Spleen (tissue), 11 donors: ENCODE results near the gene MECP2. TPM values are rescaled to one million over a fixed set of nuclear protein-coding genes. Genes with fewer than 3 reads are reported as not detected.

Experiments used
- DNase-seq: peaks from one replicate; pipeline ENCODE4 v3.0.0-alpha.2; 2020
- H3K27ac ChIP-seq, 8 donors: fragments of 200-600 bp; sonication (generic) in 7 of 8; 1 replicate in 4 of 8; 2 replicates in 4 of 8; pipeline versions ENCODE4 v1.5.0 to v1.8.0; 2016 to 2021; ENCODE audit warnings: inconsistent platforms in 4 of 8, mild to moderate bottlenecking in 4 of 8, moderate library complexity in 1 of 8
- H3K27me3 ChIP-seq, 7 donors: fragments of 200-600 bp; sonication (generic) in 6 of 7; replicated peaks in 1 of 7; 1 replicate in 4 of 7; 2 replicates in 3 of 7; pipeline versions ENCODE4 v1.5.0 to v1.8.0; 2016 to 2021; ENCODE audit warnings: inconsistent platforms in 3 of 7, mild to moderate bottlenecking in 1 of 7
- H3K36me3 ChIP-seq, 6 donors: fragments of 200-600 bp; sonication (generic) in 5 of 6; 1 replicate in 4 of 6; 2 replicates in 2 of 6; pipeline versions ENCODE4 v1.5.0 to v1.8.0; 2016 to 2021; ENCODE audit warnings: inconsistent platforms in 2 of 6
- H3K4me1 ChIP-seq, 6 donors: fragments of 200-600 bp; sonication (generic) in 5 of 6; 1 replicate in 3 of 6; 2 replicates in 3 of 6; pipeline versions ENCODE4 v1.5.0 to v1.8.0; 2016 to 2021; ENCODE audit warnings: inconsistent platforms in 3 of 6
- H3K4me3 ChIP-seq, 8 donors: fragments of 200-600 bp; sonication (generic) in 7 of 8; 1 replicate in 4 of 8; 2 replicates in 4 of 8; pipeline versions ENCODE4 v1.5.0 to v1.8.0; 2016 to 2021; ENCODE audit warnings: inconsistent platforms in 4 of 8, mild to moderate bottlenecking in 4 of 8, moderate library complexity in 2 of 8
- H3K9me3 ChIP-seq, 8 donors: fragments of 200-600 bp; sonication (generic) in 7 of 8; 1 replicate in 4 of 8; 2 replicates in 4 of 8; pipeline versions ENCODE4 v1.5.0 to v1.8.0; 2016 to 2021; ENCODE audit warnings: inconsistent platforms in 4 of 8
- POLR2A ChIP-seq, 3 donors: fragments of 450-650 bp; IDR thresholded peaks; one replicate each; pipeline ENCODE4 v1.5.1; 2017; ENCODE audit warnings: antibody characterized with exemption in 3 of 3, mild to moderate bottlenecking in 1 of 3
- POLR2AphosphoS5 ChIP-seq, 3 donors: sonication (generic); formaldehyde crosslinking; IDR thresholded peaks; one replicate each; pipeline ENCODE4 v1.5.1; 2017; ENCODE audit warnings: antibody characterized with exemption in 3 of 3
- WGBS, 5 donors: extraction: QIAGEN DNeasy Blood & Tissue Kit in 3 of 5; methylation state at CpG; one replicate each; pipeline versions ENCODE4 v1.1.5 to v1.1.7; 2013 to 2018; 5-methylcytosine and 5-hydroxymethylcytosine counted together
- intact Hi-C: fragments of 100-400 bp; cut with DNase I; formaldehyde crosslinking; loops from one replicate; pipeline ENCODE4 v1.15.0; 2023; ENCODE audit warnings: low total_unique reads
- polyA plus RNA-seq, 3 donors: library from polyadenylated mRNA; stranded (reverse); fragments of 200-250 nt; gene quantifications; one replicate each; pipeline ENCODE4 v1.2.1, GENCODE V29; 2013
- total RNA-seq, 7 donors: library from RNA; depleted of rRNA in 3 of 7; stranded (reverse); fragments of >200 nt in 3 of 7; fragmentation: NEBNext Ultra II Directional in 4 of 7; extraction: Animal tissue kit (Norgen Biotek cat#: 25700) in 4 of 7; gene quantifications; one replicate each; pipeline versions ENCODE4 v1.1.0 to v1.2.1, GENCODE V29; 2016 to 2021
- TF ChIP-seq, protein P1 (sequence below), 11 experiments: fragments of 200-600 bp in 7 of 11; fragments of 450-650 bp in 4 of 11; sonication (generic) in 4 of 11; IDR thresholded peaks in 8 of 11; conservative IDR thresholded peaks in 3 of 11; 1 replicate in 7 of 11; 2 replicates in 4 of 11; pipeline versions ENCODE4 v1.4.0 to v1.8.0; 2016 to 2021; ENCODE audit warnings: antibody characterized with exemption in 11 of 11, inconsistent platforms in 4 of 11, mild to moderate bottlenecking in 1 of 11
- donor health status: healthy with polysubstance abuse.
- donor health status: DM: no; HTN: no; CAD: no; lungs with moderate emphysema.
- donor health status: DM: no; HTN: no; CAD: no.
- donor health status: Bipolar disorder and iron deficiency.
- donor health status: healthy.
- donor health status: DM: no; HTN: no; CAD: no.
- donor health status: DM: yes; HTN: yes; CAD: no.

MECP2 gene
- total and polyA plus RNA-seq, 10 donors, result 15.2 to 104 (median 71.5) TPM

DNA sequence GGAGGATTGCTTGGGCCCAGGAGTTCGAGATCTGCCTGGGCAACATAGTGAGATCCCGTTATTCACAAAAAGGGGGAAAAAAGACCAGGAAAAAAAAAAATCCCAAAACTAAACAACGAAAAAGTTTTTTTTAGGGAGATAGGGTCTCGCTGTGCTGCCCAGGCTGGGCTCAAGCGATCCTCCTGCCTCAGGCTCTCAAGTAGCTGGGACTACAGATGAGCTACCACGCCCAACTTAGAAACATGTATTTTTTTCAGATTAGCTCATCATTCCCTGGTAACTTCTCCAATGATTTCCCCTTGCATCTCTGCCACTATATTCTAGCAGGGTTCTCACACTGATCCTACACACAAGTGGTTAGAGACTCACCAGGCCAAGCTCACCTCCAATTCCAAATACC, 53.4 kb downstream of the MECP2 start:
- peaks cover 0 to 43% (median 3%) of the 10 kb centered on the region in 6 donors for H3K36me3 ChIP-seq
- no peak overlapping the region for H3K4me3 ChIP-seq
- TF ChIP-seq, protein P1, sequence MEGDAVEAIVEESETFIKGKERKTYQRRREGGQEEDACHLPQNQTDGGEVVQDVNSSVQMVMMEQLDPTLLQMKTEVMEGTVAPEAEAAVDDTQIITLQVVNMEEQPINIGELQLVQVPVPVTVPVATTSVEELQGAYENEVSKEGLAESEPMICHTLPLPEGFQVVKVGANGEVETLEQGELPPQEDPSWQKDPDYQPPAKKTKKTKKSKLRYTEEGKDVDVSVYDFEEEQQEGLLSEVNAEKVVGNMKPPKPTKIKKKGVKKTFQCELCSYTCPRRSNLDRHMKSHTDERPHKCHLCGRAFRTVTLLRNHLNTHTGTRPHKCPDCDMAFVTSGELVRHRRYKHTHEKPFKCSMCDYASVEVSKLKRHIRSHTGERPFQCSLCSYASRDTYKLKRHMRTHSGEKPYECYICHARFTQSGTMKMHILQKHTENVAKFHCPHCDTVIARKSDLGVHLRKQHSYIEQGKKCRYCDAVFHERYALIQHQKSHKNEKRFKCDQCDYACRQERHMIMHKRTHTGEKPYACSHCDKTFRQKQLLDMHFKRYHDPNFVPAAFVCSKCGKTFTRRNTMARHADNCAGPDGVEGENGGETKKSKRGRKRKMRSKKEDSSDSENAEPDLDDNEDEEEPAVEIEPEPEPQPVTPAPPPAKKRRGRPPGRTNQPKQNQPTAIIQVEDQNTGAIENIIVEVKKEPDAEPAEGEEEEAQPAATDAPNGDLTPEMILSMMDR (IDR thresholded peaks at IDR 0.05 in 8 of 11, conservative IDR thresholded peaks at IDR 0.05 in 3 of 11), result no peak
- TF ChIP-seq POLR2AphosphoS5 (IDR thresholded peaks at IDR 0.05) (no peak), POLR2A (IDR thresholded peaks at IDR 0.05) (no peak)
- H3K9me3 ChIP-seq, result no peaks in the 10 kb centered on the region
- peaks cover 0 to 6% (median 0%) of the 10 kb centered on the region in 7 donors for H3K27me3 ChIP-seq
- intact Hi-C loops, result no loop called here
- WGBS, 5 donors, result 82 to 95% (median 93%) methylated on average over 5 to 6 of the region's 6 CpGs
- peaks cover 0 to 88% (median 41%) of the 10 kb centered on the region in 6 donors for H3K4me1 ChIP-seq
- DNase-seq, result no peak
- H3K27ac ChIP-seq, result peak overlapping the region in 1 of 8 donors; percentile 40

DNA sequence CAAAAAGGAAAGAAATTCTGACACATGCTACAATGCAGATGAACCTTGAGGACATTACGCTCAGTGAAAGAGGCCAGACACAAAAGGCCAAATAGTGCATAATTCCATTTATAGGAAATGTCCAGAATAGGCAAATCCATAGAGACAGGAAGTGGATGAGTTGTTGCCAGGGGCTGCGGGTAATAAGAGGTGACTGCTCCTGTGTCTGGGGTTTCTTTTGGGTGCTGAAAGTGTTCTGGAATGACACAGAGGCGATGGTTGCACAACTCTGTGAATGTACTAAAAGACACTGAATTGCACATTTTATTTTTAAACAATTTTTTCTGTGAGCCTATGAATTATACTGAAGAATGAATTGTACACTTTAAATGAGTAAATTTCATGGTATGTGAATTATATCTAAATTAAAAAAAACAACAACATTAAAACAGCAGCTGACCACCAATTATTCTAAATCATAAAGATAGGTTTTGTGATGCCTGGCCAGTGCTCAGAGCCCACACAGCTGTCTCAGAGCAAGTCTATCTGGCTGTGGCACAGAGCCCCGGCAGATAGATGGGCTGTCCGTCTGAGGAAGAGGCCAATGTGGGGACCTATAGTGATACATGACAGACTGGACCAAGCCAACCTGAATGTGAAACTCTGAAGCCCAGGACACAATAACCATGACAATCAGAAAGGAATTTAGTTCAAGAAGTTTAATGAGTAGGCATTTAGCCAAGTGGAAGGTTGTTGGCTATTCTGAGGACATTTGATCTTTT, 54.3 kb downstream of the MECP2 start:
- DNase-seq, result no peak
- H3K27ac ChIP-seq, result peak overlapping the region in 2 of 8 donors; percentile 5 to 40
- intact Hi-C loops, result no loop called here
- TF ChIP-seq, protein P1 (IDR thresholded peaks at IDR 0.05 in 8 of 11, conservative IDR thresholded peaks at IDR 0.05 in 3 of 11), result no peak
- TF ChIP-seq POLR2AphosphoS5 (IDR thresholded peaks at IDR 0.05), result no peak
- TF ChIP-seq POLR2A (IDR thresholded peaks at IDR 0.05), result no peak
- H3K9me3 ChIP-seq, result no peaks in the 10 kb centered on the region
- WGBS, 5 donors, result 49 to 68% (median 66%) methylated on average over 5 of the region's 5 CpGs
- peaks cover 0 to 83% (median 40%) of the 10 kb centered on the region in 6 donors for H3K4me1 ChIP-seq
- H3K4me3 ChIP-seq, result no peak overlapping the region
- H3K36me3 ChIP-seq, result peaks cover 0 to 39% (median under 1%) of the 10 kb centered on the region in 6 donors
- peaks cover 0 to 6% (median 0%) of the 10 kb centered on the region in 7 donors for H3K27me3 ChIP-seq

DNA sequence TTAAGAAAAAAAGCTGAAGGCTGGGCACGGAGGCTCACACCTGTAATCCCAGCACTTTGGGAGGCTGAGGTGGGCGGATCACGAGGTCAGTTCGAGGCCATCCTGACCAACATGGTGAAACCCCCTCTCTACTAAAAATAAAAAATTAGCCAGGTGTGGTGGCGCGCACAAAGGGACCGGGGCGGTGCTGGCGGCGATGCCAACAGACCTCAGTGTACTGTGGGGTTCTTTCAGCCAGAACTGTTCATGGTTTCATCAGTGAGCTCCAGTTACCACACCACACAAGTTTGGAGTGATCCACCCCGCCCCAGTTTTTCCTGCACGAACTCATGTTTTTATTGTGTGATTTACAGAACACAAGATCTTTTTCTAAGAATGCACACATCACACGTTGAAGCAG, 56.7 kb downstream of the MECP2 start:
- Histone ChIP-seq H3K36me3 (peaks cover 0 to 33% (median 0%) of the 10 kb centered on the region in 6 donors), H3K27me3 (peaks cover 0 to 6% (median 0%) of the 10 kb centered on the region in 7 donors), H3K4me1 (peaks cover 0 to 69% (median 29%) of the 10 kb centered on the region in 6 donors), H3K9me3 (no peaks in the 10 kb centered on the region), H3K27ac (peak overlapping the region in 5 of 8 donors; percentile 13 to 62 (median 46)), H3K4me3 (no peak overlapping the region)
- TF ChIP-seq POLR2AphosphoS5 (IDR thresholded peaks at IDR 0.05) (no peak), POLR2A (IDR thresholded peaks at IDR 0.05) (no peak)
- TF ChIP-seq, protein P1 (IDR thresholded peaks at IDR 0.05 in 8 of 11, conservative IDR thresholded peaks at IDR 0.05 in 3 of 11), result no peak
- WGBS, 5 donors, result 57 to 87% (median 77%) methylated on average over 13 of the region's 13 CpGs
- peak; percentile 59 for DNase-seq
- intact Hi-C loops, result no loop called here

DNA sequence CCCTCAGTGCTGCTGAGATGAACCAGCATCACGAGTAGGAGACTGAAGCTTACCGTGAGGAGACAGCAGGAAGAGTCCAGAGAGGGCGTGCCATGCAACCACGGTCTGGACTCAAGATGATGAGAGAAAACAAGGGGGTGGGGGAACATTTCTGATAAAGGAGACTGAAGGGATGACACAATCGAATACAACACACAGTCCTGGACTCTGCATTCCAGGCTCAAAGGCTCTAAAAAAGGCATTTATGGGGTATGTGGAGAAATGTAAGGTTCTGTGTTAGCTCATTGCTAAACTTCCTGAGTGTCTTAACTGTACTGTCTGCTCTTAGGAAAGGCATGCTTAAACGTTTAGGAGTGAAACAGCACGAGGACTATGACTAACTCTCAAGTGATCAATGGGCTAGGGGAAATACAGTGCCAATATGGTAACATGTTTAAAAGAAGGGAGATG, 57.2 kb downstream of the MECP2 start:
- Histone ChIP-seq H3K4me1 (peaks cover 0 to 66% (median 29%) of the 10 kb centered on the region in 6 donors), H3K9me3 (no peaks in the 10 kb centered on the region), H3K36me3 (peaks cover 0 to 36% (median 0%) of the 10 kb centered on the region in 6 donors), H3K27ac (peak overlapping the region in 5 of 8 donors; percentile 13 to 62 (median 46)), H3K27me3 (peaks cover 0 to 5% (median 0%) of the 10 kb centered on the region in 7 donors), H3K4me3 (no peak overlapping the region)
- no peak for DNase-seq
- 23 to 54% (median 46%) methylated on average over 7 of the region's 7 CpGs for WGBS, 5 donors
- intact Hi-C loops, result no loop called here
- no peak for TF ChIP-seq POLR2A (IDR thresholded peaks at IDR 0.05)
- no peak for TF ChIP-seq POLR2AphosphoS5 (IDR thresholded peaks at IDR 0.05)
